Measurements from ENCODE around the gene PRLH.

Gene PRLH

GRCh38 chr2:237540823-237541222 is 25.6 kb upstream of the PRLH start:
- in situ Hi-C loops (cut with HindIII; ENCODE audit: low pct_ligation_motif_present, low sequenced_read_pairs) = no loop called here
- H3K27me3 ChIP-seq (replicated peaks) = no peaks in the 10 kb centered on the region
- H3K4me3 ChIP-seq (ENCODE audit: low read depth, low read length) = no peak overlapping the region
- TF ChIP-seq CTCF (IDR thresholded peaks at IDR 0.05; ENCODE audit: low read depth, low read length, missing control alignments) = no peak
- H3K27ac ChIP-seq = no peak overlapping the region
- DNase-seq = peak; percentile 40
- H3K36me3 ChIP-seq (replicated peaks) = peaks cover 43% of the 10 kb centered on the region

GRCh38 chr2:237541243-237541642 is 25.1 kb upstream of the PRLH start:
- no peak overlapping the region for H3K4me3 ChIP-seq (ENCODE audit: low read depth, low read length)
- no peak for DNase-seq
- in situ Hi-C loops (cut with HindIII; ENCODE audit: low pct_ligation_motif_present, low sequenced_read_pairs) = no loop called here

GRCh38 chr2:237542001-237542704 is 24.2 kb upstream of the PRLH start:
- Histone ChIP-seq H3K27me3 (replicated peaks) (no peaks in the 10 kb centered on the region), H3K4me3 (ENCODE audit: low read depth, low read length) (no peak overlapping the region), H3K36me3 (replicated peaks) (peaks cover 42% of the 10 kb centered on the region), H3K27ac (no peak overlapping the region)
- DNase-seq = no peak
- no peak for TF ChIP-seq CTCF (IDR thresholded peaks at IDR 0.05; ENCODE audit: low read depth, low read length, missing control alignments)
- in situ Hi-C loops (cut with HindIII; ENCODE audit: low pct_ligation_motif_present, low sequenced_read_pairs) = no loop called here

More at GRCh38 chr2:237541243-237541642, 25.1 kb upstream of the PRLH start:
- Histone ChIP-seq H3K36me3 (replicated peaks) (peaks cover 41% of the 10 kb centered on the region), H3K27ac (no peak overlapping the region), H3K27me3 (replicated peaks) (no peaks in the 10 kb centered on the region)
- no peak for TF ChIP-seq CTCF (IDR thresholded peaks at IDR 0.05; ENCODE audit: low read depth, low read length, missing control alignments)

GRCh38 chr2:237546040-237546875 is 20.1 kb upstream of the PRLH start:
- no peak for DNase-seq
- in situ Hi-C loops (cut with HindIII; ENCODE audit: low pct_ligation_motif_present, low sequenced_read_pairs) = no loop called here
- TF ChIP-seq CTCF (IDR thresholded peaks at IDR 0.05; ENCODE audit: low read depth, low read length, missing control alignments) = no peak
- H3K27ac ChIP-seq = no peak overlapping the region
- peaks cover 55% of the 10 kb centered on the region for H3K36me3 ChIP-seq (replicated peaks)
- H3K4me3 ChIP-seq (ENCODE audit: low read depth, low read length) = no peak overlapping the region
- no peaks in the 10 kb centered on the region for H3K27me3 ChIP-seq (replicated peaks)

- Histone ChIP-seq H3K27me3 (replicated peaks) (no peaks in the 10 kb centered on the region), H3K36me3 (replicated peaks) (peaks cover 55% of the 10 kb centered on the region), H3K4me3 (ENCODE audit: low read depth, low read length) (no peak overlapping the region), H3K27ac (no peak overlapping the region)
- no peak for TF ChIP-seq CTCF (IDR thresholded peaks at IDR 0.05; ENCODE audit: low read depth, low read length, missing control alignments)
- DNase-seq = no peak
- in situ Hi-C loops (cut with HindIII; ENCODE audit: low pct_ligation_motif_present, low sequenced_read_pairs) = no loop called here
Measured at GRCh38 chr2:237546876-237547395, 19.4 kb upstream of the PRLH start.
